GM23338 (cell line): ENCODE measurements around the gene THRB. TPM values are rescaled to one million over a fixed set of nuclear protein-coding genes. Genes with fewer than 3 reads are reported as not detected.

Source experiments
- ATAC-seq: fragments of 200-7000 bp; cut with Tn5 transposase; 3 replicates; pipeline ENCODE4 v1.9.1; 2020
- DNase-seq: peaks from one replicate; pipeline ENCODE4 v3.0.0-alpha.2; 2015; ENCODE audit warnings: low spot score
- H2AFZ ChIP-seq: fragments of 200-600 bp; sonication (generic); 2 replicates; pipeline ENCODE4 v1.8.0; 2016; ENCODE audit warnings: antibody characterized with exemption, mild to moderate bottlenecking, moderate library complexity
- H3F3A ChIP-seq: fragments of 200-600 bp; sonication (generic); replicated peaks from 2 replicates; pipeline ENCODE4 v1.8.0; 2017; ENCODE audit warnings: antibody characterized with exemption, mixed run types, low read depth
- H3K27ac ChIP-seq: fragments of 200-600 bp; sonication (generic); 2 replicates; pipeline ENCODE4 v1.6.1; 2016; ENCODE audit warnings: low read depth
- H3K27me3 ChIP-seq: fragments of 200-600 bp; sonication (generic); 2 replicates; pipeline ENCODE4 v1.8.0; 2016; ENCODE audit warnings: mild to moderate bottlenecking, mixed run types, moderate library complexity; ENCODE audit not compliant: insufficient read depth
- H3K36me3 ChIP-seq: fragments of 200-600 bp; sonication (generic); 2 replicates; pipeline ENCODE4 v1.8.0; 2016; ENCODE audit warnings: mild to moderate bottlenecking; ENCODE audit not compliant: insufficient read depth
- H3K4me1 ChIP-seq: fragments of 200-600 bp; sonication (generic); 2 replicates; pipeline ENCODE4 v1.8.0; 2016; ENCODE audit warnings: mild to moderate bottlenecking, moderate library complexity; ENCODE audit not compliant: insufficient read depth
- H3K4me2 ChIP-seq: fragments of 200-600 bp; sonication (generic); 2 replicates; pipeline ENCODE4 v1.7.1; 2017; ENCODE audit warnings: mixed run types
- H3K4me3 ChIP-seq: fragments of 200-600 bp; sonication (generic); 2 replicates; pipeline ENCODE4 v1.6.1; 2016; ENCODE audit warnings: mixed run types
- H3K79me2 ChIP-seq: fragments of 200-600 bp; sonication (generic); replicated peaks from 2 replicates; pipeline ENCODE4 v1.8.0; 2017; ENCODE audit warnings: mild to moderate bottlenecking; ENCODE audit not compliant: insufficient read depth
- H3K9me2 ChIP-seq: fragments of 200-600 bp; sonication (generic); 2 replicates; pipeline ENCODE4 v1.8.0; 2017; ENCODE audit not compliant: insufficient read depth
- H4K20me1 ChIP-seq: fragments of 200-600 bp; sonication (generic); replicated peaks from 2 replicates; pipeline ENCODE4 v1.8.0; 2017; ENCODE audit warnings: mild to moderate bottlenecking; ENCODE audit not compliant: insufficient read depth
- H3K27ac Mint-ChIP-seq: 2 replicates; pipeline ENCODE4 v1.8.0; 2020; ENCODE audit warnings: inconsistent platforms, mild to moderate bottlenecking, moderate library complexity, mixed read lengths
- H3K27me3 Mint-ChIP-seq: 3 replicates; pipeline ENCODE4 v1.8.0; 2022; ENCODE audit warnings: low read depth, mild to moderate bottlenecking, moderate library complexity, mixed read lengths, inconsistent platforms; ENCODE audit not compliant: insufficient read depth, poor library complexity
- H3K36me3 Mint-ChIP-seq: 3 replicates; pipeline ENCODE4 v1.8.0; 2021; ENCODE audit warnings: low read depth, mild to moderate bottlenecking, inconsistent platforms, moderate library complexity, mixed read lengths
- H3K4me1 Mint-ChIP-seq: 3 replicates; pipeline ENCODE4 v1.8.0; 2020; ENCODE audit warnings: mild to moderate bottlenecking, inconsistent platforms, mixed read lengths
- H3K4me3 Mint-ChIP-seq: 3 replicates; pipeline ENCODE4 v1.8.0; 2021; ENCODE audit warnings: moderate library complexity, mild to moderate bottlenecking, inconsistent platforms, mixed read lengths
- H3K9me3 Mint-ChIP-seq: 3 replicates; pipeline ENCODE4 v1.8.0; 2020; ENCODE audit warnings: moderate library complexity, mild to moderate bottlenecking, inconsistent platforms, mixed read lengths
- CREB1 ChIP-seq: fragments of 250-450 bp; sonication (Bioruptor Pico); IDR thresholded peaks from 2 replicates; pipeline ENCODE4 v1.5.0; 2020; ENCODE audit warnings: low read depth, mild to moderate bottlenecking, moderate library complexity
- EZH2phosphoT487 ChIP-seq: fragments of 200-600 bp; sonication (generic); IDR thresholded peaks from one replicate; pipeline ENCODE4 v1.8.1; 2018; ENCODE audit warnings: antibody characterized with exemption; ENCODE audit not compliant: unreplicated experiment
- NANOG ChIP-seq: IDR thresholded peaks from 2 replicates; pipeline ENCODE4 v1.6.1; 2016; ENCODE audit warnings: antibody characterized with exemption, borderline replicate concordance
- STAT1 ChIP-seq: IDR thresholded peaks from one replicate; pipeline ENCODE4 v1.6.1; 2016; ENCODE audit warnings: antibody characterized with exemption; ENCODE audit not compliant: unreplicated experiment
- ZNF114 ChIP-seq: fragments of 250-450 bp; sonication (Bioruptor Pico); IDR thresholded peaks from 2 replicates; pipeline ENCODE4 v1.5.0; 2020; ENCODE audit warnings: mild to moderate bottlenecking, moderate library complexity
- ZNF462 ChIP-seq: fragments of 250-450 bp; sonication (Bioruptor Pico); IDR thresholded peaks from 2 replicates; pipeline ENCODE4 v1.5.0; 2020; ENCODE audit warnings: mild to moderate bottlenecking, moderate library complexity
- polyA plus RNA-seq: library from polyadenylated mRNA; unstranded; fragments of >200 nt; fragmentation: Nextera tagmentation; extraction: Ambion mirVana; gene quantifications from 2 replicates; pipeline ENCODE4 v1.2.1, GENCODE V29; 2016
- total RNA-seq: library from RNA; depleted of rRNA; stranded (reverse); fragments of >200 nt; shearing (Covaris generic); gene quantifications from 2 replicates; pipeline ENCODE4 v1.2.3, GENCODE V29; 2014

The THRB gene
- total and polyA plus RNA-seq, 2 experiments from 2014 or later: 1.7 to 3.2 TPM

- H2AFZ ChIP-seq: 0 out of 2 replicates have a peak overlapping the region, but pooled peaks have one; percentile 23
- H3F3A ChIP-seq: no peaks in the 10 kb centered on the region
- Mint-ChIP-seq H3K36me3 (no peaks in the 10 kb centered on the region), H3K27me3 (no peaks in the 10 kb centered on the region), H3K9me3 (no peaks in the 10 kb centered on the region), H3K4me3 (no peak overlapping the region), H3K4me1 (peaks cover 3% of the 10 kb centered on the region; the same call in 2 of the 3 replicates), H3K27ac (no peak overlapping the region)
- ATAC-seq (no peak), DNase-seq (no peak)
- H3K9me2 ChIP-seq: peaks cover 4% of the 10 kb centered on the region; the same call in 1 of the 2 replicates
- no peaks in the 10 kb centered on the region for H3K79me2 ChIP-seq
- no peaks in the 10 kb centered on the region for H3K27me3 ChIP-seq
- H3K27ac ChIP-seq: no peak overlapping the region
- H3K4me1 ChIP-seq: no peaks in the 10 kb centered on the region; the same call in 1 of the 2 replicates
- no peaks in the 10 kb centered on the region for H3K36me3 ChIP-seq
- no peak overlapping the region for H3K4me3 ChIP-seq
- no peak for TF ChIP-seq EZH2phosphoT487
- TF ChIP-seq ZNF462 (CRISPR knock-in tag): no peak
- no peak for TF ChIP-seq CREB1 (CRISPR knock-in tag)
- TF ChIP-seq NANOG: no peak
- no peak for TF ChIP-seq STAT1
- H4K20me1 ChIP-seq: no peaks in the 10 kb centered on the region
- no peak overlapping the region for H3K4me2 ChIP-seq
Observed at GRCh38 chr3:24120434-24120833, 374.2 kb downstream of the THRB start.

- Histone ChIP-seq H3F3A (no peaks in the 10 kb centered on the region), H3K36me3 (no peaks in the 10 kb centered on the region), H2AFZ (no peak overlapping the region), H3K4me1 (no peaks in the 10 kb centered on the region; the same call in 1 of the 2 replicates), H3K4me3 (no peak overlapping the region), H3K79me2 (no peaks in the 10 kb centered on the region), H3K9me2 (peaks cover 4% of the 10 kb centered on the region; the same call in 1 of the 2 replicates), H3K27me3 (no peaks in the 10 kb centered on the region), H3K4me2 (no peak overlapping the region), H4K20me1 (no peaks in the 10 kb centered on the region), H3K27ac (no peak overlapping the region)
- H3K4me3 Mint-ChIP-seq: no peak overlapping the region
- no peaks in the 10 kb centered on the region for H3K27me3 Mint-ChIP-seq
- peaks cover 3% of the 10 kb centered on the region; the same call in 2 of the 3 replicates for H3K4me1 Mint-ChIP-seq
- no peaks in the 10 kb centered on the region for H3K9me3 Mint-ChIP-seq
- DNase-seq (no peak), ATAC-seq (no peak)
- no peak overlapping the region for H3K27ac Mint-ChIP-seq
- H3K36me3 Mint-ChIP-seq: no peaks in the 10 kb centered on the region
- no peak for TF ChIP-seq ZNF114 (CRISPR knock-in tag)
- TF ChIP-seq ZNF462 (CRISPR knock-in tag): no peak
Observed at GRCh38 chr3:24119321-24119751, 375.3 kb downstream of the THRB start.
